ENCODE data around the gene ASPSCR1.

- no peak for TF ChIP-seq CTCF (IDR thresholded peaks at IDR 0.05)
- TF ChIP-seq EZH2 (IDR thresholded peaks at IDR 0.05): no peak
- TF ChIP-seq EZH2phosphoT487 (IDR thresholded peaks at IDR 0.05): no peak
Observed at GRCh38 chr17:81931557-81932332, 45.7 kb upstream of the ASPSCR1 start.
